Vagina (tissue), 2 donors: Measurements from ENCODE around the gene ACTR6. TPM values are rescaled to one million over a fixed set of nuclear protein-coding genes. Genes with fewer than 3 reads are reported as not detected.

ENCODE experiments used
- DNase-seq, 2 donors: peaks; one replicate each; pipeline ENCODE4 v3.0.0-alpha.2; 2017; ENCODE audit errors: extremely low spot score in 2 of 2
- H3K27ac ChIP-seq: fragments of 200-600 bp; sonication (generic); one replicate; pipeline ENCODE4 v1.5.1; 2019
- H3K27me3 ChIP-seq: fragments of 200-600 bp; sonication (generic); one replicate; pipeline ENCODE4 v1.5.1; 2019
- H3K36me3 ChIP-seq, 2 donors: fragments of 200-600 bp; sonication (generic); one replicate each; pipeline ENCODE4 v1.5.1; 2017 to 2019
- H3K4me1 ChIP-seq: fragments of 200-600 bp; sonication (generic); one replicate; pipeline ENCODE4 v1.5.1; 2019
- H3K4me3 ChIP-seq, 2 donors: fragments of 200-600 bp; sonication (generic); 1 replicate in 1 of 2; 2 replicates in 1 of 2; pipeline ENCODE4 v1.5.1; 2016 to 2019
- H3K9me3 ChIP-seq: fragments of 200-600 bp; sonication (generic); one replicate; pipeline ENCODE4 v1.5.1; 2019
- CTCF ChIP-seq, 3 experiments: fragments of 450-650 bp in 2 of 3; fragments of 200-600 bp in 1 of 3; sonication (generic) in 1 of 3; IDR thresholded peaks; one replicate each; pipeline ENCODE4 v1.5.1; 2017 to 2019; ENCODE audit warnings: antibody characterized with exemption in 3 of 3, mild to moderate bottlenecking in 2 of 3, moderate library complexity in 2 of 3
- POLR2A ChIP-seq, 2 donors: fragments of 450-650 bp; IDR thresholded peaks; one replicate each; pipeline ENCODE4 v1.6.1; 2017; ENCODE audit warnings: antibody characterized with exemption in 2 of 2, mild to moderate bottlenecking in 2 of 2, moderate library complexity in 2 of 2
- POLR2AphosphoS5 ChIP-seq, 2 donors: sonication (generic); formaldehyde crosslinking; IDR thresholded peaks; one replicate each; pipeline ENCODE4 v1.9.0; 2017; ENCODE audit warnings: antibody characterized with exemption in 2 of 2, mild to moderate bottlenecking in 2 of 2, low read depth in 1 of 2; ENCODE audit not compliant: insufficient read depth in 1 of 2
- intact Hi-C: fragments of 100-400 bp; cut with DNase I; formaldehyde crosslinking; loops from one replicate; pipeline ENCODE4 v1.15.1; 2023
- total RNA-seq: library from RNA; depleted of rRNA; stranded (reverse); fragments of >200 nt; gene quantifications from one replicate; pipeline ENCODE4 v1.2.3, GENCODE V29; 2016

The ACTR6 gene
- total RNA-seq, 1 donor from 2014 or later = 6.6 TPM

- peaks cover 0 to 70% of the 10 kb centered on the region in 2 donors for H3K36me3 ChIP-seq
- no peak overlapping the region for H3K27ac ChIP-seq
- no peaks in the 10 kb centered on the region for H3K27me3 ChIP-seq
- no peak overlapping the region for H3K4me3 ChIP-seq
- no peak for TF ChIP-seq CTCF (IDR thresholded peaks at IDR 0.05)
- TF ChIP-seq POLR2A (IDR thresholded peaks at IDR 0.05) = no peak
- no peak for TF ChIP-seq POLR2AphosphoS5 (IDR thresholded peaks at IDR 0.05; ENCODE audit: insufficient read depth in 1 of 2, low read depth in 1 of 2)
- no peaks in the 10 kb centered on the region for H3K4me1 ChIP-seq
- H3K9me3 ChIP-seq = no peaks in the 10 kb centered on the region
- intact Hi-C loops = no loop called here
- DNase-seq = no peak
Measured at GRCh38 chr12:100208834-100209233, 8.2 kb downstream of the ACTR6 start.

GRCh38 chr12:100211698-100212097 lies 11.1 kb downstream of the ACTR6 start:
- no peak for DNase-seq
- no peak overlapping the region for H3K4me3 ChIP-seq
- H3K4me1 ChIP-seq = no peaks in the 10 kb centered on the region
- H3K9me3 ChIP-seq = no peaks in the 10 kb centered on the region
- H3K27me3 ChIP-seq = no peaks in the 10 kb centered on the region
- H3K27ac ChIP-seq = no peak overlapping the region
- TF ChIP-seq POLR2AphosphoS5 (IDR thresholded peaks at IDR 0.05; ENCODE audit: insufficient read depth in 1 of 2, low read depth in 1 of 2) = no peak
- no peak for TF ChIP-seq CTCF (IDR thresholded peaks at IDR 0.05)
- TF ChIP-seq POLR2A (IDR thresholded peaks at IDR 0.05) = no peak
- intact Hi-C loops = no loop called here
- H3K36me3 ChIP-seq = peaks cover 0 to 66% of the 10 kb centered on the region in 2 donors

- no peak overlapping the region for H3K4me3 ChIP-seq
- no peak for DNase-seq
- peaks cover 0 to 58% of the 10 kb centered on the region in 2 donors for H3K36me3 ChIP-seq
- H3K27ac ChIP-seq = no peak overlapping the region
- H3K9me3 ChIP-seq = no peaks in the 10 kb centered on the region
- H3K4me1 ChIP-seq = no peaks in the 10 kb centered on the region
- no peaks in the 10 kb centered on the region for H3K27me3 ChIP-seq
- intact Hi-C loops = no loop called here
- TF ChIP-seq POLR2A (IDR thresholded peaks at IDR 0.05) = no peak
- no peak for TF ChIP-seq POLR2AphosphoS5 (IDR thresholded peaks at IDR 0.05; ENCODE audit: insufficient read depth in 1 of 2, low read depth in 1 of 2)
- TF ChIP-seq CTCF (IDR thresholded peaks at IDR 0.05) = no peak
Measured at GRCh38 chr12:100213016-100213891, 12.6 kb downstream of the ACTR6 start.

DNA sequence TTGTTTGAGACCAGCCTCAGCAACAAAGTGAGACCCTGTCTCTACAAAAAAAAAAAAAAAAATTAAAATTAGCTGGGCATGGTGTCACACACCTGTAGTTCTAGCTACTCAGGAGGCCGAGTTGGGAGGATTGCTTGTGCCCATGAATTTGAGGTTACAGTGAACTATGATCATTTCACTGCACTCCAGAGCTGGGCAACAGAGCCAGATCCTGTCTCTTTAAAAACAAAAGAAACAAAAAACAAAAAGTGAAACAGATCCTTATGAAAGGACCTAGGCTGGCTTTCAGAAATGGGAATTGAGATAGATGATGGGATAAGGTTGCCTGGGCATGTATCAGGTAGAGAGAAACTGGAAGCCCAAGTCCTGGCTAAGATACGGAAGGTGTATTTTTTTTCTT lies 13.9 kb downstream of the ACTR6 start:
- Histone ChIP-seq H3K4me1 (no peaks in the 10 kb centered on the region), H3K27me3 (no peaks in the 10 kb centered on the region), H3K9me3 (no peaks in the 10 kb centered on the region), H3K27ac (no peak overlapping the region), H3K4me3 (no peak overlapping the region), H3K36me3 (peaks cover 0 to 54% of the 10 kb centered on the region in 2 donors)
- DNase-seq = no peak
- TF ChIP-seq CTCF (IDR thresholded peaks at IDR 0.05) = no peak
- no peak for TF ChIP-seq POLR2AphosphoS5 (IDR thresholded peaks at IDR 0.05; ENCODE audit: insufficient read depth in 1 of 2, low read depth in 1 of 2)
- no peak for TF ChIP-seq POLR2A (IDR thresholded peaks at IDR 0.05)
- intact Hi-C loops = no loop called here

- H3K27me3 ChIP-seq = no peaks in the 10 kb centered on the region
- no peak overlapping the region for H3K4me3 ChIP-seq
- H3K4me1 ChIP-seq = no peaks in the 10 kb centered on the region
- DNase-seq = no peak
- TF ChIP-seq POLR2A (IDR thresholded peaks at IDR 0.05) (no peak), POLR2AphosphoS5 (IDR thresholded peaks at IDR 0.05; ENCODE audit: insufficient read depth in 1 of 2, low read depth in 1 of 2) (no peak), CTCF (IDR thresholded peaks at IDR 0.05) (no peak)
- no peak overlapping the region for H3K27ac ChIP-seq
- no peaks in the 10 kb centered on the region for H3K9me3 ChIP-seq
- H3K36me3 ChIP-seq = peaks cover 0 to 54% of the 10 kb centered on the region in 2 donors
- intact Hi-C loops = no loop called here
Measured at GRCh38 chr12:100215209-100215608, 14.6 kb downstream of the ACTR6 start.
